H9 (cell line): ENCODE measurements around the gene DGLUCY. TPM values are rescaled to one million over a fixed set of nuclear protein-coding genes. Genes with fewer than 3 reads are reported as not detected.

Experiments used
- DNase-seq: peaks from one replicate; pipeline ENCODE4 v3.0.0-alpha.2; 2017
- H2AFZ ChIP-seq: one replicate; pipeline ENCODE4 v1.6.1; 2013; ENCODE audit warnings: mild to moderate bottlenecking, low read length, control low read depth, moderate library complexity
- H2AK5ac ChIP-seq: 2 replicates; pipeline ENCODE4 v1.6.1; 2013; ENCODE audit warnings: low read length, control low read depth, mixed read lengths; ENCODE audit not compliant: insufficient read length
- H2BK120ac ChIP-seq: one replicate; pipeline ENCODE4 v1.6.1; 2013; ENCODE audit warnings: low read depth, mild to moderate bottlenecking, low read length, control low read depth, inconsistent platforms; ENCODE audit not compliant: poor library complexity, severe bottlenecking
- H2BK12ac ChIP-seq: 2 replicates; pipeline ENCODE4 v1.6.1; 2013; ENCODE audit warnings: low read length, control low read depth, mixed read lengths, low read depth; ENCODE audit not compliant: insufficient read length
- H2BK15ac ChIP-seq: 2 replicates; pipeline ENCODE4 v1.6.1; 2013; ENCODE audit warnings: low read depth, low read length, control low read depth
- H2BK20ac ChIP-seq: one replicate; pipeline ENCODE4 v1.6.1; 2013; ENCODE audit warnings: low read depth, mild to moderate bottlenecking, low read length, control low read depth, inconsistent platforms; ENCODE audit not compliant: poor library complexity, severe bottlenecking
- H2BK5ac ChIP-seq: 2 replicates; pipeline ENCODE4 v1.6.1; 2013; ENCODE audit warnings: low read length, control low read depth, mixed read lengths; ENCODE audit not compliant: insufficient read length
- H3K14ac ChIP-seq: 2 replicates; pipeline ENCODE4 v1.6.1; 2013; ENCODE audit warnings: low read length, control low read depth; ENCODE audit not compliant: insufficient read depth
- H3K18ac ChIP-seq: 2 replicates; pipeline ENCODE4 v1.6.1; 2013; ENCODE audit warnings: low read depth, mild to moderate bottlenecking, mixed read lengths, low read length, control low read depth; ENCODE audit not compliant: insufficient read length
- H3K23ac ChIP-seq: 2 replicates; pipeline ENCODE4 v1.6.1; 2013; ENCODE audit warnings: low read length, control low read depth, mixed read lengths, low read depth; ENCODE audit not compliant: insufficient read length
- H3K23me2 ChIP-seq: 2 replicates; pipeline ENCODE4 v1.6.1; 2013; ENCODE audit warnings: low read depth, mild to moderate bottlenecking, mixed read lengths, low read length, control low read depth; ENCODE audit not compliant: insufficient read length, poor library complexity, severe bottlenecking
- H3K27ac ChIP-seq: 2 replicates; pipeline ENCODE4 v1.5.1; 2013; ENCODE audit warnings: low read length, control low read depth, mixed read lengths, low read depth; ENCODE audit not compliant: insufficient read length
- H3K27me3 ChIP-seq: 2 replicates; pipeline ENCODE4 v1.6.1; 2013; ENCODE audit warnings: low read length, control low read depth, inconsistent platforms; ENCODE audit not compliant: insufficient read depth
- H3K4ac ChIP-seq: 2 replicates; pipeline ENCODE4 v1.6.1; 2013; ENCODE audit warnings: low read depth, mild to moderate bottlenecking, control low read depth, inconsistent platforms, low read length, moderate library complexity
- H3K4me1 ChIP-seq: 2 replicates; pipeline ENCODE4 v1.6.1; 2013; ENCODE audit warnings: low read length, control low read depth, inconsistent platforms; ENCODE audit not compliant: insufficient read depth
- H3K4me2 ChIP-seq: 2 replicates; pipeline ENCODE4 v1.6.1; 2013; ENCODE audit warnings: low read length, control low read depth, mixed read lengths; ENCODE audit not compliant: insufficient read length, insufficient read depth
- H3K56ac ChIP-seq: 2 replicates; pipeline ENCODE4 v1.6.1; 2013; ENCODE audit warnings: low read depth, mild to moderate bottlenecking, mixed read lengths, low read length, control low read depth; ENCODE audit not compliant: insufficient read length
- H3K79me1 ChIP-seq: 2 replicates; pipeline ENCODE4 v1.6.1; 2013; ENCODE audit warnings: low read depth, mild to moderate bottlenecking, moderate library complexity, low read length, control low read depth, inconsistent platforms; ENCODE audit not compliant: insufficient read depth, poor library complexity, severe bottlenecking
- H3K79me2 ChIP-seq: 2 replicates; pipeline ENCODE4 v1.6.1; 2013; ENCODE audit warnings: low read length, control low read depth, inconsistent platforms; ENCODE audit not compliant: insufficient read depth
- H3K9ac ChIP-seq: 2 replicates; pipeline ENCODE4 v1.6.1; 2013; ENCODE audit warnings: low read length, control low read depth, mixed read lengths; ENCODE audit not compliant: insufficient read length; ENCODE audit errors: extremely low read depth
- H3K9me3 ChIP-seq: one replicate; pipeline ENCODE4 v1.6.1; 2013; ENCODE audit warnings: low read depth, low read length, inconsistent platforms; ENCODE audit not compliant: control insufficient read depth
- H3T11ph ChIP-seq: one replicate; pipeline ENCODE4 v1.6.1; 2013; ENCODE audit warnings: mild to moderate bottlenecking, low read length, control low read depth, inconsistent platforms
- H4K20me1 ChIP-seq: one replicate; pipeline ENCODE4 v1.6.1; 2013; ENCODE audit not compliant: control insufficient read depth, insufficient read length, insufficient read depth
- H4K5ac ChIP-seq: 2 replicates; pipeline ENCODE4 v1.6.1; 2013; ENCODE audit warnings: low read depth, mild to moderate bottlenecking, mixed read lengths, low read length, control low read depth; ENCODE audit not compliant: insufficient read length
- H4K8ac ChIP-seq: replicated peaks from 2 replicates; pipeline ENCODE4 v1.6.1; 2013; ENCODE audit warnings: low read length, control low read depth, mixed read lengths, low read depth; ENCODE audit not compliant: insufficient read length
- H4K91ac ChIP-seq: 2 replicates; pipeline ENCODE4 v1.6.1; 2013; ENCODE audit warnings: low read depth, mild to moderate bottlenecking, moderate library complexity, mixed read lengths, low read length, control low read depth; ENCODE audit not compliant: insufficient read length
- H3K27ac Mint-ChIP-seq, 3 experiments: 2 replicates in 2 of 3; 3 replicates in 1 of 3; pipeline ENCODE4 v1.8.0; 2020 to 2021; ENCODE audit warnings: mixed read lengths in 3 of 3, mild to moderate bottlenecking in 1 of 3, moderate library complexity in 1 of 3
- H3K27me3 Mint-ChIP-seq: 2 replicates; pipeline ENCODE4 v1.8.0; 2021; ENCODE audit warnings: low read depth, mild to moderate bottlenecking, moderate library complexity, mixed read lengths
- H3K36me3 Mint-ChIP-seq, 3 experiments: 2 replicates in 2 of 3; 3 replicates in 1 of 3; pipeline ENCODE4 v1.8.0; 2020 to 2021; ENCODE audit warnings: low read depth in 3 of 3, mixed read lengths in 3 of 3; ENCODE audit not compliant: insufficient read depth in 1 of 3
- H3K4me1 Mint-ChIP-seq, 2 experiments: 2 replicates each; pipeline ENCODE4 v1.8.0; 2020; ENCODE audit warnings: mixed read lengths in 2 of 2
- H3K4me3 Mint-ChIP-seq, 2 experiments: 2 replicates in 1 of 2; 3 replicates in 1 of 2; pipeline ENCODE4 v1.8.0; 2020 to 2021; ENCODE audit warnings: mild to moderate bottlenecking in 2 of 2, mixed read lengths in 2 of 2, moderate library complexity in 1 of 2
- H3K9me3 Mint-ChIP-seq, 2 experiments: 2 replicates in 1 of 2; 3 replicates in 1 of 2; pipeline ENCODE4 v1.8.0; 2020; ENCODE audit warnings: mild to moderate bottlenecking in 2 of 2, mixed read lengths in 2 of 2, moderate library complexity in 1 of 2
- CTCF ChIP-seq: fragments of 200-600 bp; sonication (generic); conservative IDR thresholded peaks from 3 replicates; pipeline ENCODE4 v1.8.0; 2021; ENCODE audit warnings: antibody characterized with exemption, mild to moderate bottlenecking
- WGBS: extraction: QIAGEN DNeasy Blood & Tissue Kit; methylation state at CpG from one replicate; pipeline ENCODE4 v1.1.7; 2013; ENCODE audit warnings: missing lambda C conversion rate, low lambda C conversion rate, mixed read lengths; ENCODE audit not compliant: insufficient read length; ENCODE audit errors: extremely low coverage; 5-methylcytosine and 5-hydroxymethylcytosine counted together
- total RNA-seq: library from RNA; stranded (reverse); gene quantifications from 2 replicates; pipeline ENCODE4 v1.2.1, GENCODE V29; 2021

The DGLUCY gene
- total RNA-seq, 1 experiment from 2014 or later = 29.6 TPM

- no peak overlapping the region for H2BK20ac ChIP-seq
- peaks cover 0 to 3% of the 10 kb centered on the region in 2 experiments; a peak in 1 of 5 replicates for H3K9me3 Mint-ChIP-seq
- no peaks in the 10 kb centered on the region for H3K79me2 ChIP-seq
- no peaks in the 10 kb centered on the region for H3K36me3 Mint-ChIP-seq
- H3K27me3 ChIP-seq = no peaks in the 10 kb centered on the region
- H3T11ph ChIP-seq = no peak overlapping the region
- H2AK5ac ChIP-seq = no peak overlapping the region
- no peak overlapping the region for H3K9ac ChIP-seq
- no peaks in the 10 kb centered on the region for H4K20me1 ChIP-seq
- H3K27ac ChIP-seq = no peak overlapping the region
- no peaks in the 10 kb centered on the region for H3K4me1 ChIP-seq
- no peak overlapping the region for H4K8ac ChIP-seq
- H3K4me1 Mint-ChIP-seq = 0 out of 4 replicates have a peak, but pooled peaks cover 0 to 2% of the 10 kb centered on the region in 2 experiments
- H2BK12ac ChIP-seq = no peak overlapping the region
- no peak overlapping the region for H2BK120ac ChIP-seq
- H3K27ac Mint-ChIP-seq = no peak overlapping the region
- no peak overlapping the region for H3K4me2 ChIP-seq
- H4K5ac ChIP-seq = no peak overlapping the region
- H3K9me3 ChIP-seq = no peaks in the 10 kb centered on the region
- H2BK15ac ChIP-seq = no peak overlapping the region
- no peak overlapping the region for H3K4ac ChIP-seq
- DNase-seq = no peak
- H3K14ac ChIP-seq = no peak overlapping the region
- no peak overlapping the region for H4K91ac ChIP-seq
- WGBS = no CpG with 5 or more reads among the region's 2 CpGs
- H3K23ac ChIP-seq = no peak overlapping the region
- no peak overlapping the region for H3K4me3 Mint-ChIP-seq
- no peak overlapping the region for H3K18ac ChIP-seq
- TF ChIP-seq CTCF = no peak
- H3K56ac ChIP-seq = no peak overlapping the region
- H3K79me1 ChIP-seq = no peaks in the 10 kb centered on the region
- no peak overlapping the region for H2AFZ ChIP-seq
- H3K27me3 Mint-ChIP-seq = no peaks in the 10 kb centered on the region
- H3K23me2 ChIP-seq = no peaks in the 10 kb centered on the region
- no peak overlapping the region for H2BK5ac ChIP-seq
These were observed 45.2 kb upstream of the DGLUCY start for GRCh38 chr14:91068642-91069041.
